ENCODE data around the gene CCPG1.

Gene CCPG1

GRCh38 chr15:55318588-55319494, 89.3 kb downstream of the CCPG1 start, which contains the start of the genes PIGB and PIGBOS1:
PIGB (plus strand) TSS chr15:55319222; CDS start chr15:55319251, 29 bp downstream.
PIGBOS1 (minus strand) TSS chr15:55319123; CDS start chr15:55317792, 1,331 bp downstream.
- peak; percentile 39 to 57 for DNase-seq (ENCODE audit: low read depth in 2 of 2)

Data from stimulated activated CD8-positive, alpha-beta memory T cell treated with anti-CD3 and anti-CD28 coated beads, Interleukin-2, amount 100 ng/mL, for 1 hour (primary cell).